ENCODE measurements around the gene LCN9.
"Not testable (repeated sequence)": the region's sequence is repeated elsewhere in the genome, so short reads cannot be mapped to it uniquely, and the experiment has no call there.

The LCN9 gene, protein sequence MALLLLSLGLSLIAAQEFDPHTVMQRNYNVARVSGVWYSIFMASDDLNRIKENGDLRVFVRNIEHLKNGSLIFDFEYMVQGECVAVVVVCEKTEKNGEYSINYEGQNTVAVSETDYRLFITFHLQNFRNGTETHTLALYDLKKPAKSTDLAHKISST

DNA sequence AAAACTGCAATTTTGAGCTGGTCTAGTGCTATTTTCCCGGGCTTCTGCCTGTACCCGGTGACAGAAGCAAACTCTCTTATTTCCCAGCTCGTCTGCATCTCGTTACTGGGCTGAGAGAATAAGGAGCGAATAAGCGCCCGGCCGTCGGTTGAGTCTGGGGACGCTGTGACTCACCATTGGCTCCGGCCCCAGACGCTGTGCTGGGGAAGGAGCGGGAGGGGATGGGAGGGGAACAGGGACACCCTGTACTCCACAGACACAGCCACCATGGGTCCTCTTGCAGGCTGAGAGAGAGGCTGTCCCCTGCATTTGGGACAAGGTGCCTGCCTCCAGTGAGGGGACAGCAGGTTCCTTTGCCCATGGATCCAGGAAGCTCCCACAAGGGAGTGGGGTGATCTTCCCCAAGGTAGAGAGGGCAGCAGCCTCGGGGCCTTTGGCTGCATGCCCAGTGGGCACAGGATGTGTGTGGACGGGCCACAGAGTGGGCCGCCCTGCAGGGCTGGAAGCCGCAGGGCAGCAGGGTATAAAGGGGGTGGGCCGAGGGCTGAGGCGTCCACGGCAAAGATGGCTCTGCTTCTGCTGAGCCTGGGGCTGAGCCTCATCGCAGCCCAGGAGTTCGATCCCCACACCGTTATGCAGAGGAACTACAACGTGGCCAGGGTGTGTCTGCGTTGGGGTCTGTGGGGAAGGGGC, at the start of gene LCN9:
TSS of gene LCN9 (plus strand) at position 552 of the 693 bp plus-strand sequence. CDS start at position 565, 13 bp downstream.
- DNase-seq: peak; percentile 82

DNA sequence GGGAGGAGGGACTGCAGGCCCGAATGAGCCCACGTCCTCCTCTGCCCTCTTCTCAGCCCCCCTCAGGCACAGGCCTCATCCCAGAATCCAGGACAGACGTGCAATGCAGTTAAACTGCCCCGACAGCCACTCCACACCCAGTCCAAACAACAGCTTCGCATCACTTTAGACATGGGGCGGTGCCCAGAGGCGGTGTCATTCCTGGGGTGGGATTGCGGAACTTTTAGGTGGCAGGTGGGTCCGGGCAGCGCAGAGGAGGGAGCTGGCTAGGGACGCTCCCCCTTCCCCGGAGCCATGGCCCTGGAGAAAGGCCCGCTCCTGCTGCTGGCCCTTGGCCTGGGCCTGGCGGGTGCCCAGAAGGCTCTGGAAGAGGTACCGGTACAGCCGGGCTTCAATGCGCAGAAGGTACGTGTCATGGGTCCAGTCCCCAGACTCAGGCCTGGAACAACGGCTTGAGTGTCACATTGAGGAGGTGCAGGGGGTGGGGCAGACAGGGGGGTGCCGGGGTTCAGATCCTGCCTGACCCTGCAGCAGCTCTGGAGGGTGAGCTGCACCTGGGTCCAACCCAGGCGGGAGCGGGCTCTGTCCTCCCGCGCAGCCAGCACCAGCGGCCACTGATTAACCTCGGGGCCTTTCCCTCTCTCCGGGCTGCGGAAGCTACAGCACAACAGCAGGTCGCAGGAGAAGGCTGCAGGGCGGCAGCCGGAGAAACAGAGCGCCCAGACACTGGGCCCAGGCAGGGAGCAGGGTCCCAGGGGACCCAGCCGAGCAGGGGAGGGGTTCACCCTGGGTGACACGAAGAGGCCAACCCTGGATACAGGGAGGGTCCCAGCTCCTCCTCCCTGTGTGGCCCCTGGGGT, 48.9 kb upstream of the LCN9 start:
- DNase-seq: no peak

DNA sequence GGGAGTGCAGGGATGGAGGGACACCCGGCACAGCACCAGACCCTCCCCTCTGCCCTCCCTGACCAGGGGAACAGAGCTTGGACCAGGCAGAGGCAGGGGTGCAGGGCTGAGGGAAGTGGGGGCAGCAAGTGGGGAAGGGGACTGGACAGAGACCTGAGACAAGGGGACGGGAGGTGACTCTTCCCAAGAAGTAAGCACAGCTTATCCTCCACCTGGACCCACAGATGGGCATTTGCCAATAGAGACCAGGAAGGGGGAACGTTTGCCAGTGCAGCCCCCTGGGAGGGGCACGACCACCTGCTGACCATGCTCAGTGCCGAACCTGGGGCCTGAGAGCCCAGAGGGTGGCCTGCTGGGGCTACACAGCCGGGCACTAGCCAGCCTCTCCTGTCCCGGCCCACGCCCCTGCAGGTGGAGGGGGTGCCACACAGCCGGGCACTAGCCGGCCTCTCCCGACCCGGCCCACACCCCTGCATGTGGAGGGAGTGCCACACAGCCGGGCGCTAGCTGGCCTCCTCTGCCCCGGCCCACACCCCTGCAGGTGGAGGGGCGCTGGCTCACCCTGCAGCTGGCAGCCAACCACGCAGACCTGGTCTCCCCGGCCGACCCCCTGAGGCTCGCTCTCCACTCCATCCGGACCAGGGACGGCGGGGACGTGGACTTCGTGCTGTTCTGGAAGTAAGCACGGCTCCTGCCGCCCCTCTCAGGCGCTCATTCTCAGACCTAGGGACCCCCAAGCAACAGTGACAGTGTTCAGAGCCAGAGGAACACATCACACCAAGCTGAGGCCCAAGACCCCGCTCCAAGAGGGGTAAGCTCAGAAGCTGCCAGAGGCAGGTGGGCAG, 48.1 kb upstream of the LCN9 start:
- DNase-seq: no peak

DNA sequence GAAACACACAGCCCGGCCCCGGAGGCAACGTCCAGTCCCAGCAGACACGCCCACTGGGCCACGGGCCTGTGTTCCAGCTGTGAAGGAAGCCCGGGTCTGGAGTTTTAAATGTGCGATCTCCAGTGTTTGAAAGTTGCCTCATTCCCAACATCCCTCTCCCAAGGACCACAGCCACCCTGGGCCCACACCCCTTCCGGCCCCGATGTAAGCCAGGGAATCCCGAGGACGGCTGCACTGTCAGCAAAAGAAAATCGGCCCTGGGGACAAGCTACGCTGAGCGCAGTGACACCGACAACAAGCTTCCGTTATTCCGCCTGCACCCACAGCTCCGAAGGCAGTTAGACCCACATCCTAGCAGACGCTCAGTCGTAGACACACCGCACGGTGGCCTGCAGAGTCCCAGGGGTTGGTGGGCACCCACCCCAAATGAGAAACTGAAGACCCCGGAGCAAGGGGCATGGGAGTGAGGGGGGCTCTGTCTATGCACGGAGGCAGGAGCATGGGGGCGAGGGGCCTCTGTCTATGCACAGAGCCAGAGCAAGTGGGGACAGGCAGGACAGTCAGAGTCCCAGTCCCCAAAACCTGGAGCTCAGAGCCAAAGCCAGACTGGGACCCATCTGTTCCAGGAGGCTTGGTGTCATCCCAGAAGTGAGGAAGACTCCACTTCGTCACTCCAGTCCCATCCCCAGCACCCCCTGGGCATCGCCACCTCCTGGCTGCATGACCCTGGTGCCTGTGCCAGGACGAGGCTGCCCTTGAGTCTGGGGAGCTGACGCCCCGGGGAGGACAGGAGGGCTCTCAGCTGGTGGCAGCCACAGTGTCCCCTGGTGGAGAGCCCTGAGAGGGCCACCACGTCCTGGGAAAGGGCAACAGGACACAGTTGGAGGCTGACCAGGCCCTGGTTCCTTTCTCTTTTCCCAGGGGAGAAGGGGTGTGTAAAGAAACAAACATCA, 47.2 kb upstream of the LCN9 start:
- no peak for DNase-seq

DNA sequence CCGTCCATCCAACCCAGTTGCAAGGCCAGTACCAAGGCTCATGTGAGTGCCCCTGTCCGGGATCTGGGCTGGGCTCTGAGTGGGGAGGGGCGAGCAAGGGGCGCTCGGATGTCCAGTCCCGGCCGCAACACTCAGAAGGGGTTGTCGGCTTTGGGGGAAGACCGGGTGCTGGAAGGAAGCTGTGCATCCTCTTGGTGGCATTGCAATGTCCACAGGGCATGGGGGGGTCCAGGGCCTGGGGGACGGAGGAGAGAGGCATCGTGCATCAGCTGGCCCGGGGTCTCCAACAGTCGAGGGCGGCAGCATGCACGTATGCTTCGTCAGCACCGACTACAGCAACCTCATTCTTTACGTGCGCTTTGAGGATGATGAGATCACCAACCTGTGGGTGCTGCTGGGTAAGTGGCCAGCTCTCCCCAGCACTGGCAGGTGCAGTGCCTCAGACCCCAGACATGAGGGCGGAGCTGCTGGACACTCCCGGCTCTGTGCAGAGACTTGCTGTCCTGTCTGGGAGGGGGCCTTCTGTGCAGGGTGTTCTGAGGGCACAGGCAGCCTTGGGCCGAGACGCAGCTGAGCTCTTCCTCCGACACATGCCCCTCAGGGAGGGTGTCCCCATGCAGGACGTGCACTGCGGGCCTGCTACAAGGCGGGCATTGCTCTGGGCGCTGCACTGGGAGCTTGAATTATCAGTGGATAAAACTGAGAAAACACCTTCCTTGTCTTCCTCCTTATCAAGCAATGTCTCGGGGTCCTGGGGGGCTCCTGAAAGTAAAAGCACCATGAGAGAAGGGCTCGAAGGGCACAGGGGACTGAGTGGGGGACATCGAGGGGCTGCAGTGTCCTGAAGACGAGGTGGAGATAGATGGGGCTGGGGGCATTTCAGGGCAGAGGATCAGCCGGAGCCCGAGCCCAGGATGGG, 46.2 kb upstream of the LCN9 start:
- no peak for DNase-seq

DNA sequence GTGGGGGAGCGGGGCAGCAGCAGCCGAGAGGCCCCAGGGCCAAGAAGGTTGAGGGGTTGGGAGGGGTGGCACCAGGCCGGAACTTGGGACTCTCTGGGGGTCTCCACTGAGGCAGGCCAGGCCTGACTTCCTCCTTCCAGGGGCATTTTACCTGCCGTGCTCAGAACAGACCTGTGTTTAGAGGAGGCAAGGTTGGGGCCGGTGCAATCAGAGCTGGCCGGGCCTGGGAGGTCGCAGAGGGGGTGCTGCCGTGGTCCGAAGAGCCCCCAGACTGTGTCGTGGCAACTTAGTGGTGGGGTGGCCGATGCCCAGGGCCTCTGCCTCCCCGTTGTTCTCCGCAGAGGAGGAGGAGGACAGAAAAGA, 45.6 kb upstream of the LCN9 start:
- no peak for DNase-seq

DNA sequence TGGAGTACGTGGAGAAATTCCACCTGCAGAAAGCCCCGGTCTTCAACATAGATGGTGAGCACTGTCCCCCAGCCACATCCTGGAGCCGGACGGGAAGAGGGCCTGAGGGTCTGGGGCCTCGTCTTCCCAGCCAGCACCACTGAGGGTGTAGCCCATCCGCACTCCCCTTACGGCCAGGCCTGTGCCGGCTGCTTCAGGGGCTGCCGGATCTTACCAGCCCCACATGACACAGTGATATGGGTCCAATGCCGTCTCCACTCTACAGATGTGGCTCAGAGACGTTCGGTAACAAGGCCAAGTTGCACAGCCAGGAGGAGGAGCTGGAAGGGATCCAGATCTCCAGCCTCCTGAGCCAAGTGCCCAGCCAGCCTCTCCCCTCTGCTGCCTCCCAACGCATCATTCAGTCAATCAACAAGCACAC, 45.1 kb upstream of the LCN9 start:
- DNase-seq: no peak

DNA sequence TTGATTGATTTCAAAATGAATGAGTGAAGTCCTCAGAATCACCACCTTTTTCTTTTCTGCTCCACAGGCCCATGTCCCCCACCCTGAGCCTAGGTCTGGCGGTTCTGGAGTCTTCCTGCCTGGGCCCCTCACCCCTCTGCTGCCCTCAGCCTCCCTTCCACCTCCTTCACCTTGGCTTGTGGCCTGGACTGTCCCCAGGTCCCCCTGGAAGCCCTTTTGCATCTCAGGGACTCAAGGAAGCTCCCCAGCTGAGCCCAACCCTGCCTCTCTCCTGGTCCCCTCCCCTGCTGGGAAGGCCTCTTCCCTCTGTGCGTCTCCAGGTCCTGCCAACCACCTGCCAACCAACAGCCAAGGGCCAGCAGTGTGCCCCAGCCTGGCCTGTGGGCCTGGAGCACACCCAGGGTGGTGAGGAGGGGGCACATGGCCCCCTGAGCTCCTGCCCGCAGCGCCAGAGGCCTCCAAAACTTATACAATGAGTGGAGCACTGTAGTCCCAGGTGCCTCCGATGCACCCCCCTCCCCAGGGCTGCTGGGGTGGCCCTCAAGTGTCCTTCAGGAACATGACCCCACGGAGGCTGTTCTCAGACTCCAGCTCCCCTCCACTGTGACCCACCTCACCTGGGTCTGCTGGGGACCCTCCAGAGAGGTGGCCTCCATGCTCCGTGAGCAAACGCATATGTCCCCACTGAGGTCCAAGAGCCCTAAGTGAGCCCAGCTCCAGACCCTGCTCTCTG, 44.1 kb upstream of the LCN9 start:
- DNase-seq: no peak

DNA sequence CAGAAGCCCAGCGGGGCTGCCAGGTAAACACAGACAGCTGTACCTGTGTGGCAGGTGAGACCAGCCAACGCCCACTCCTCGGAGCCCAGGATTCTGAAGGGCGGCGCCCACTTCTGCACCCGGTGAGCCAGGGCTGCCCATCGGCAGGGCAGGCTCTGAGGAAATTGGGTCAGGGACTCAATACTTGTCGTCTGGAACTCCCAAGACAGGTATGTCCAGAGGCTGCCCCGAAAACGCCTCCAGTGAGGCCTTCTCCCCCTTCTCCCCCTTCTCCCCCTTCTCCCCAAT, 43.6 kb upstream of the LCN9 start:
- DNase-seq: no peak

DNA sequence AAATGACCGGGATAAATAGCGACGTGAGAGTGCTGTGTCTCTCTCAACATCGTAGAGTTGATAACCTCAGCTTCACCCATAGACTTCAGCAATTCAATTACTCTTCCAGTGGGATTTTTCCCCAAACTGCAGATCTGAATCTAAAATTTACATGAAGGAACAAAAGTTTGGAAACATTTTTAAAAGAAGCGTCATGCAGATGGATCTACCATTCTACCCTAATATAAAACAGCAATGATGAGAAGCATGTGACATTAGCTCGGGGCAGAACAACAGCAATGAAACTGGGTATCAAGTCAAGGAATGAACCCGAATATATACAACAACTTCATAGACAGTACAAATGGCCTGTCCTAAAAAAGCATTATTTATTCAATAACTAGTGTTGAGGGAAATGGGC, 42.6 kb upstream of the LCN9 start:
- DNase-seq: no peak

DNA sequence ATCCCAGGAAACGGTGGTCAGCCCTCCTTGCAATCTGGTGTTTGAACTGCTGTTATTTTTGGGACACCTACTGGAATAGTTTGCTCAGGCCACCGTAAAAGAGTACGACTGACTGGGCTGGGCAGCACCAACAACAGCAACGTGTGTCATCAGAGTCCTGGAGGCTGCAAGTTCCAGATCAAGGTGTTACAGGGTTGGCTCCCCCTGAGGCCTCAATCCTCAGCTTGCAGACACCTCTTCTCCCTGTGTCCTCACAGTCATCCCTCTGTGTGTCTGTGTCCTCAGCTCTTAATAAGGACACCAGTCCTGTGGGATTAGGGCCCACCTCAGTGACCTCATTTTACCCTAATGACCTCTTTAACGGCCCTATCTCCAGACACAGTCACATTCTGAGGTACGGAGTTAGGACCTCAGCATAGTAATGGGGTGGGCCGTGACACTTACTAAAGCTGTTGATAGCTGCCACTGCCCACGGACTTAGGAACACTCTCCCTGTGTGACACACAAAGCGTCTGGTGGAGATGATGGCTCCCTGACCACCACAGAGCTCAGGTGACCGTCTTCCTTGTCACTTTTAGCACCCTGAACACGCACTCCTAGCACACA, 40.6 kb upstream of the LCN9 start:
- DNase-seq: no peak

DNA sequence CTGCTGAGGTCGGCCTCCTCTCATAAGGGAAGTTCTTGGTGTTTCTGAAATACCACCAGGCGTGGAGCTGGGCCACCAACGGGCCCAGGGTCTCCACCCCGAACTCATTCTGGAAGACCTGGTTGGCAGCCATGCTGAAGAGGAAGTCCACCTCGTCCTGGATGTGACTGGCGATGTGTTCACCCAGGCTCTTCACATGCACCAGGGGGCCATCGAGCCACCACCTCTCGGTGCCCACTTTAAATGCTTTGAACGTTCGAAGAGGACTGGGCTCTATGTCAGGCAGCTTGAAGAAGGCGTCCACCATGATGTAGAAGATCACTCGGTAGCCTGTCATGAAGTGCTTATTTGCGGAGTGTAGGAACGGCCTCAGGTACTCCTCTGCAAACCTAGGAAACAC, 38.8 kb upstream of the LCN9 start:
- no peak for DNase-seq

DNA sequence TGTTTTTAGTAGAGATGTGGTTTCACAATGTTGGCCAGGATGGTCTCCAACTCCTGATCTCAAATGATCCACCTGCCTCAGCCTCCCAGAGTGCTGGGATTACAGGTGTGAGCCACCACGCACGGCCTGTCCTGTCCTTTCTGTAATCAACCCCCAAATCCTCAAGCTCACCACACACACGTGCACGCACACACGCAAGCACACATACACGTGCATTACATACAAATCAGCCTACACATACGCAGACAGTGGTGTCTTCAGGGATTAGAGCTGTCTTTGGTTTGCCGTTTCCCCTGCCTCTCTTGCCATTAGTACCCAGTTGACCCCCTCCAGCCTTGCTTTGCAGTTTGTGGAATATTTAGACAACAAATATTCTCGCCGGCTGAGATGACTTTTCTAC, 30.3 kb upstream of the LCN9 start:
- no peak for DNase-seq

DNA sequence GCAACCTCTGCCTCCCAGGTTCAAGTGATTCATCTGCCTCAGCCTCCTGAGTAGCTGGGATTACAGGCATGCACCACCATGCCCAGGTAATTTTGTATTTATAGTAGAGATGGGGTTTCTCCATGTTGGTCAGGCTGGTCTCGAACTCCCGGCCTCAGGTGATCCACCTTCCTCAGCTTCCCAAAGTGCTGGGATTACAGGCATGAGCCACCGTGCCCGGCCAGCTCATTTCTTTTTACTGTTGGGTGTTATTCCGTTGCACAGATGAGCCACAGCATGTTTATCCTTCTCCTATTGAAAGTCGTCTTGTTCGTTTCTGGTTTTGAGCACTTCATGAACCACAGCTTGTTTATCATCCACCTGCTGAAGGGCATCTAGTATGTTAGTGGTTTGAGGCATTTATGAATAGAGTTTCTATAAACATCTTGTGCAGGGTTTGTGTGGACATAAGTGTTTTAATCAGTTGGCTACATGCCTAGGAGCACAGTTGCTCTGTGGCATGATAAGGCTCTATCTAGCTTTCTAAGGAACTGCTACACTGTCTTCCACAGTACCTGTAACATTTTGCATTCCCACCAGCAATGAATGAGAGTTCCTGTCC, 26.1 kb upstream of the LCN9 start:
- not testable (repeated sequence) for DNase-seq

DNA sequence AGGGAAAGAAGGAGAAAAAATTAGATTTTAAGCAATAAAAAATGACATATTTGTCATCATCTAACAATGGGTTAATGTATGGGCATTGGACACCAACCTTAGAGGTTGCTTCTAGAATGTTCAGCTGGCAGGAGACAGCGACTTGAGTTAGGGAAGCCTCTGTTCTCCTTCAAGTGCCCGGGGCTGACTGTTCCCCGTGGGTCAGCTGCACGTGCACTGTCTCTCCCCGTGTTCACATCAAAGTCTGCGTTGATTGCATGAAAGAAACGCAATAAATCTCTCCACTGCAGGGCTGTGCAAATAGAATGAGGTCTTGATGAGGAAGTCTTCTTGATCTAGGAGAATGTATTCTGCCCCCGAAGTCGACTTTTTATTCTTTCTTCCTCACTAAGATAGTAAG, 23.9 kb upstream of the LCN9 start, which contains the start of gene GLT6D1:
TSS of gene GLT6D1 (minus strand) at position 345 of the 400 bp plus-strand sequence. CDS start 353 bp downstream, outside the sequence.
- no peak for DNase-seq

DNA sequence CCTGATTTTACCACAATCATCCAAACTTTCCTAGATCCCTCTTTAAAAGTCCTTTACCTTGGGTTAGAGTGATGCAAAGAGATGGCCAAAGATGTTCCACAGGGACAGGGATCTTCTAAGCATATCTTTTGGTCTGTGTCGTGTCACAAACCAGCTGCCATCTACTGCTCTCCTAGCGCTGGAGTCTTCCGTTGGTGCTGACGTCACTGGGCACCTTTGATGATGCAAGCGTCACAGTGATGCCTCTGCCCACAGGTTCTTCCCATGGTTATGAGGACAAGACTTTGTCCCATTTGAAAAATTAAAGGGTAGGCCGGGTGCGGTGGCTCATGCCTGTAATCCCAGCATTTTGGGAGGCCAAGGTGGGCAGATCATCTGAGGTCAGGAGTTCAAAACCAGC, 22.1 kb upstream of the LCN9 start:
- no peak for DNase-seq

DNA sequence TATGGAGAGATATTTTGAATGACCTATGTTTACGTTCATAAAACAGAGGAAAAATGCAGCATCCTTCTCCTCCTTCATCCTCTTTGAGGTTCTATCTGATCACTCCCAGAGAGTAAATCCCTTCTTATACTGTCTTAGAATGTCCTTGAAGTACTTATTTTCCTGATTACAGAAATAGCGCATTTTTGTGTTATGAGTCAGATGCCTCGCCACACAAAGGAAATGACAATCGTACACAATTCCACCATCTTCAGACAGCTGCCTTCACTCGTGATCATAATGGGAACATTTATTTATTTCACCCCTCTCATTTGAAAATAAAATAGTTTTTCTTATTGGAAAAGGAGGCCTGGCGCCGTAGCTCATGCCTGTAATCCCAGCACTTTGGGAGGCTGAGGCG, 21.4 kb upstream of the LCN9 start:
- no peak for DNase-seq

DNA sequence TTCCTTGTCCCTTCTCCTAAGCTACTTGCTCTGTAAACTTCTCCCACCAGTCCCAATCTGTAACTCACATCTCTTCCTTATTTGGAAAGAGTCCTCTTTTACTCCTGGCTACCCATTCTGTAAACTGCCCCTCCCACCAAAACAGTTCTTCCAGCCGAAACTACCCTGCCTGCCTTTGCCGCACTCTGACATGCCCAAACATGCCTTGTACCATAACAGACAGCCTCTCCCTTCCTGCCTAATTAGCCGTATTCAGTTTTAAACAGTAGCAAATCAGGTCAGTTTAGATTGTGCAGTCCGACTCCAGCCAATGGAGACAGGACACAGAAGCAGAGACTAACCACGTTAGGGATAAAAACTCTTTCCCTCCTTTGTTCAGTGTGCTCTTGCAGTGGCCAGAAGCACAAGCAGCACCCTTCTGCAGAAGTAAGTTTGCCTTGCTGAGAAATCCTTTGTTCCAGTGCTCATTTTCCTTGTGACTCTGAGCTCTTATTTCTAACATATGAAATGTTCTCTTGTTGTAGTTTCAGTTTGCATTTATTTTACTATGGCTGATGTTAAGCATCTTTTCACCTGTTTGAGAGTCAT, 18.4 kb upstream of the LCN9 start:
- no peak for DNase-seq

DNA sequence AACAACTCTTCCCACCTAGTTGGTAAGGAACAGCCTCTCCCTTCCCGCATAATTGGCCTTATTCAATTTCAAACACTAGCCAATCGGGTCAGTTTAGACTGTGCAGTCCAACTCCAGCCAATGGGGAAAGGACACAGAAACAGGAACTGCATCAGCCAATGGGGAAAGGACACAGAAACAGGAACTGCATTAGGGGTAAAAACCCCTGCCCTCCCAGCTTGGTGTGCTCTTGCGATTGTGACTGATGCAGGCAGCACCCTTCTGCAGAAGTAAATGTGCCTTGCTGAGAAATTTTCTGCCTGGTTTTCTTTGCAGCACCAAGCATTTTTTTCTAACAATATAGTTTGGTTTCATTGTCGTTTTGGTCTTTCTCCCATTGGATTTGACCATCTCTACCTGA, 15.2 kb upstream of the LCN9 start:
- no peak for DNase-seq

Measured in right hindlimb (tissue), 1 donor.